Upper lobe of left lung (tissue), 4 donors: ENCODE measurements around the gene CHRDL2.

Experiments
- POLR2A ChIP-seq, 4 donors: fragments of 450-650 bp; IDR thresholded peaks; one replicate each; pipeline ENCODE4 v1.5.1; 2016 to 2017; ENCODE audit warnings: antibody characterized with exemption in 4 of 4, mild to moderate bottlenecking in 2 of 4
- TF ChIP-seq, protein P1 (sequence below), 6 experiments: fragments of 450-650 bp in 4 of 6; fragments of 200-600 bp in 2 of 6; sonication (generic) in 2 of 6; IDR thresholded peaks; one replicate each; pipeline ENCODE4 v1.5.1; 2016 to 2019; ENCODE audit warnings: antibody characterized with exemption in 6 of 6

DNA sequence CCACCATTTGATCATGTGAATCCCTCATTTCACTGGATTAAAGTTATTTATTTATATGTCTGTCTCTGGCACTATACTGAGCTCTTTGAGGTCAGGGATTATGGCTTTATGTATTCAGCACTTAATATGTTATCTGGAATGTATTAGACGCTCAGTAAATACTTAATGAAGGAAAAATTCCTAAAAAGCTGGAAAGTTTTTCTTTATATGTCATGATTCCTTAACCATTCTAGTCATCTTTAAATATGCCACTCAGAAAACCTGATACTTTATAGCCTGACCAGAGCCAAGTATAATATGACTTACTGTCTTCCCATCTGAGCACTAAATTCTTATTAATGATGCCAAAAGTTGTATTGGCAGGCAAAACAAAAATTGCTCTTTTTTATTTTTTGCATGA lies 44.5 kb upstream of the CHRDL2 start:
- no peak for TF ChIP-seq POLR2A (IDR thresholded peaks at IDR 0.05)
- TF ChIP-seq, protein P1, sequence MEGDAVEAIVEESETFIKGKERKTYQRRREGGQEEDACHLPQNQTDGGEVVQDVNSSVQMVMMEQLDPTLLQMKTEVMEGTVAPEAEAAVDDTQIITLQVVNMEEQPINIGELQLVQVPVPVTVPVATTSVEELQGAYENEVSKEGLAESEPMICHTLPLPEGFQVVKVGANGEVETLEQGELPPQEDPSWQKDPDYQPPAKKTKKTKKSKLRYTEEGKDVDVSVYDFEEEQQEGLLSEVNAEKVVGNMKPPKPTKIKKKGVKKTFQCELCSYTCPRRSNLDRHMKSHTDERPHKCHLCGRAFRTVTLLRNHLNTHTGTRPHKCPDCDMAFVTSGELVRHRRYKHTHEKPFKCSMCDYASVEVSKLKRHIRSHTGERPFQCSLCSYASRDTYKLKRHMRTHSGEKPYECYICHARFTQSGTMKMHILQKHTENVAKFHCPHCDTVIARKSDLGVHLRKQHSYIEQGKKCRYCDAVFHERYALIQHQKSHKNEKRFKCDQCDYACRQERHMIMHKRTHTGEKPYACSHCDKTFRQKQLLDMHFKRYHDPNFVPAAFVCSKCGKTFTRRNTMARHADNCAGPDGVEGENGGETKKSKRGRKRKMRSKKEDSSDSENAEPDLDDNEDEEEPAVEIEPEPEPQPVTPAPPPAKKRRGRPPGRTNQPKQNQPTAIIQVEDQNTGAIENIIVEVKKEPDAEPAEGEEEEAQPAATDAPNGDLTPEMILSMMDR (IDR thresholded peaks at IDR 0.05) = no peak
